ENCODE data around the gene EPHA6.

The EPHA6 gene

GRCh38 chr3:97277708-97278107 is 463.3 kb downstream of the EPHA6 start:
- DNase-seq (ENCODE audit: low spot score) = no peak

- no peak for DNase-seq (ENCODE audit: low spot score)
Observed at GRCh38 chr3:97278506-97278905, 464.1 kb downstream of the EPHA6 start.

- DNase-seq (ENCODE audit: low spot score) = no peak
Observed at GRCh38 chr3:97291901-97292300, 477.5 kb downstream of the EPHA6 start.

GRCh38 chr3:97293596-97294131 is 479.3 kb downstream of the EPHA6 start:
- no peak for DNase-seq (ENCODE audit: low spot score)

GRCh38 chr3:97297032-97297431 is 482.6 kb downstream of the EPHA6 start:
- DNase-seq (ENCODE audit: low spot score) = no peak

GRCh38 chr3:97301114-97301513 is 486.7 kb downstream of the EPHA6 start:
- DNase-seq (ENCODE audit: low spot score) = no peak

GRCh38 chr3:97306226-97306625 is 491.8 kb downstream of the EPHA6 start:
- no peak for DNase-seq (ENCODE audit: low spot score)

- DNase-seq (ENCODE audit: low spot score) = no peak
Observed at GRCh38 chr3:97338375-97338774, 524.0 kb downstream of the EPHA6 start.

GRCh38 chr3:97340940-97341339 is 526.5 kb downstream of the EPHA6 start:
- no peak for DNase-seq (ENCODE audit: low spot score)

- no peak for DNase-seq (ENCODE audit: low spot score)
Observed at GRCh38 chr3:97347780-97348179, 533.4 kb downstream of the EPHA6 start.

GRCh38 chr3:97350971-97351370 is 536.6 kb downstream of the EPHA6 start:
- DNase-seq (ENCODE audit: low spot score) = no peak

GRCh38 chr3:97353176-97353575 is 538.8 kb downstream of the EPHA6 start:
- no peak for DNase-seq (ENCODE audit: low spot score)

GRCh38 chr3:97359977-97360376 is 545.6 kb downstream of the EPHA6 start:
- DNase-seq (ENCODE audit: low spot score) = no peak

GRCh38 chr3:97360804-97361203 is 546.4 kb downstream of the EPHA6 start:
- DNase-seq (ENCODE audit: low spot score) = no peak

- DNase-seq (ENCODE audit: low spot score) = no peak
Observed at GRCh38 chr3:97384583-97384982, 570.2 kb downstream of the EPHA6 start.

GRCh38 chr3:97388774-97389173 is 574.4 kb downstream of the EPHA6 start:
- DNase-seq (ENCODE audit: low spot score) = no peak

GRCh38 chr3:97389936-97390335 is 575.5 kb downstream of the EPHA6 start:
- DNase-seq (ENCODE audit: low spot score) = no peak

- no peak for DNase-seq (ENCODE audit: low spot score)
Observed at GRCh38 chr3:97391167-97391566, 576.8 kb downstream of the EPHA6 start.

- DNase-seq (ENCODE audit: low spot score) = no peak
Observed at GRCh38 chr3:97409612-97410011, 595.2 kb downstream of the EPHA6 start.

GRCh38 chr3:97421565-97421964 is 607.2 kb downstream of the EPHA6 start:
- DNase-seq (ENCODE audit: low spot score) = no peak

- DNase-seq (ENCODE audit: low spot score) = no peak
Observed at GRCh38 chr3:97425002-97425401, 610.6 kb downstream of the EPHA6 start.

GRCh38 chr3:97430601-97431000 is 616.2 kb downstream of the EPHA6 start:
- DNase-seq (ENCODE audit: low spot score) = no peak

GRCh38 chr3:97432914-97433313 is 618.5 kb downstream of the EPHA6 start:
- no peak for DNase-seq (ENCODE audit: low spot score)

- DNase-seq (ENCODE audit: low spot score) = no peak
Observed at GRCh38 chr3:97438131-97438530, 623.7 kb downstream of the EPHA6 start.

- DNase-seq (ENCODE audit: low spot score) = no peak
Observed at GRCh38 chr3:97439373-97439772, 625.0 kb downstream of the EPHA6 start.
